Osteoblast (primary cell): Measurements from ENCODE around the gene ICA1L. TPM values are rescaled to one million over a fixed set of nuclear protein-coding genes. Genes with fewer than 3 reads are reported as not detected.
"Not testable (repeated sequence)": the region's sequence is repeated elsewhere in the genome, so short reads cannot be mapped to it uniquely, and the experiment has no call there.

Experiments
- DNase-seq: peaks from one replicate; pipeline ENCODE4 v3.0.0; 2011; ENCODE audit warnings: low spot score, mixed read lengths; ENCODE audit not compliant: insufficient read length; ENCODE audit errors: missing footprints
- H2AFZ ChIP-seq: 2 replicates; pipeline ENCODE4 v1.6.0; 2011; ENCODE audit warnings: mild to moderate bottlenecking, low read length
- H3K27ac ChIP-seq: 2 replicates; pipeline ENCODE4 v1.5.1; 2011; ENCODE audit warnings: mild to moderate bottlenecking, low read depth, low read length, moderate library complexity
- H3K27me3 ChIP-seq: 2 replicates; pipeline ENCODE4 v1.6.0; 2012; ENCODE audit warnings: mild to moderate bottlenecking, control low read depth, inconsistent platforms, low read length, moderate library complexity; ENCODE audit not compliant: insufficient read depth
- H3K36me3 ChIP-seq: 2 replicates; pipeline ENCODE4 v1.5.1; 2011; ENCODE audit warnings: mild to moderate bottlenecking, low read length, control low read depth, moderate library complexity; ENCODE audit not compliant: insufficient read depth
- H3K4me1 ChIP-seq: 2 replicates; pipeline ENCODE4 v1.5.1; 2011; ENCODE audit warnings: mild to moderate bottlenecking, low read length, control low read depth, moderate library complexity; ENCODE audit not compliant: insufficient read depth
- H3K4me2 ChIP-seq: 2 replicates; pipeline ENCODE4 v1.6.0; 2011; ENCODE audit warnings: mild to moderate bottlenecking, low read length; ENCODE audit not compliant: insufficient read depth
- H3K4me3 ChIP-seq: fragments of 200-600 bp; sonication (generic); 3 replicates; pipeline ENCODE4 v1.5.1; 2012; ENCODE audit warnings: mild to moderate bottlenecking, low read length, inconsistent platforms; ENCODE audit not compliant: insufficient read depth
- H3K79me2 ChIP-seq: 2 replicates; pipeline ENCODE4 v1.6.0; 2012; ENCODE audit warnings: mild to moderate bottlenecking, low read length, control low read depth, inconsistent platforms; ENCODE audit not compliant: insufficient read depth
- H3K9me3 ChIP-seq: 2 replicates; pipeline ENCODE4 v1.5.1; 2011; ENCODE audit warnings: low read depth, low read length, control low read depth
- H4K20me1 ChIP-seq: 2 replicates; pipeline ENCODE4 v1.6.0; 2012; ENCODE audit warnings: mild to moderate bottlenecking, low read length, control low read depth; ENCODE audit not compliant: insufficient read depth
- total RNA-seq: library from RNA; depleted of rRNA; stranded (reverse); fragments of >200 nt; gene quantifications from 2 replicates; pipeline ENCODE4 v1.2.3, GENCODE V29; 2012
- TF ChIP-seq, protein P1 (sequence below): IDR thresholded peaks from 2 replicates; pipeline ENCODE4 v1.5.1; 2011; ENCODE audit warnings: mild to moderate bottlenecking, low read depth, low read length, moderate library complexity; ENCODE audit errors: extremely low read depth

ICA1L gene
- total RNA-seq, 1 donor: 8.7 TPM

DNA sequence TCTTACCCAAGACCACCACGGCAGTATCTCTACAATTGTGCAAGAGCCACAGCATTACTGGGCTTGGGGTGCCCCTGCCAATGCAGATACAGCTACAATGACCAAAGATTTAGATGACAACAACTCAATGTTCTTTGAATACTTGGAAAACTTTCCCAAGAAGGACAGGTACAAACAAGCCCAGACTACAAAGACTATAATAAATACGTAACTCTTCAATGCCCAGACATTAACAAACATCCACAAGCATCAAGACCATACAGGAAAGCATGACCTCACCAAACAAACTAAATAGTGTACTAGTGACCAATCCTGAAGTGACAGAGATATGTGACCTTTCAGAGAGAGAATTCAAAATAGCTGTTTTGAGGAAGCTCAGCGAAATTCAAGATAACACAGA lies 62.8 kb downstream of the ICA1L start:
- Histone ChIP-seq H3K4me3 (no peak overlapping the region), H3K27ac (no peak overlapping the region), H3K36me3 (no peaks in the 10 kb centered on the region), H4K20me1 (no peaks in the 10 kb centered on the region), H2AFZ (no peak overlapping the region), H3K9me3 (no peaks in the 10 kb centered on the region), H3K27me3 (no peaks in the 10 kb centered on the region), H3K4me2 (no peak overlapping the region), H3K4me1 (peaks cover 13% of the 10 kb centered on the region), H3K79me2 (no peaks in the 10 kb centered on the region)
- TF ChIP-seq, protein P1, sequence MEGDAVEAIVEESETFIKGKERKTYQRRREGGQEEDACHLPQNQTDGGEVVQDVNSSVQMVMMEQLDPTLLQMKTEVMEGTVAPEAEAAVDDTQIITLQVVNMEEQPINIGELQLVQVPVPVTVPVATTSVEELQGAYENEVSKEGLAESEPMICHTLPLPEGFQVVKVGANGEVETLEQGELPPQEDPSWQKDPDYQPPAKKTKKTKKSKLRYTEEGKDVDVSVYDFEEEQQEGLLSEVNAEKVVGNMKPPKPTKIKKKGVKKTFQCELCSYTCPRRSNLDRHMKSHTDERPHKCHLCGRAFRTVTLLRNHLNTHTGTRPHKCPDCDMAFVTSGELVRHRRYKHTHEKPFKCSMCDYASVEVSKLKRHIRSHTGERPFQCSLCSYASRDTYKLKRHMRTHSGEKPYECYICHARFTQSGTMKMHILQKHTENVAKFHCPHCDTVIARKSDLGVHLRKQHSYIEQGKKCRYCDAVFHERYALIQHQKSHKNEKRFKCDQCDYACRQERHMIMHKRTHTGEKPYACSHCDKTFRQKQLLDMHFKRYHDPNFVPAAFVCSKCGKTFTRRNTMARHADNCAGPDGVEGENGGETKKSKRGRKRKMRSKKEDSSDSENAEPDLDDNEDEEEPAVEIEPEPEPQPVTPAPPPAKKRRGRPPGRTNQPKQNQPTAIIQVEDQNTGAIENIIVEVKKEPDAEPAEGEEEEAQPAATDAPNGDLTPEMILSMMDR: no peak
- no peak for DNase-seq

DNA sequence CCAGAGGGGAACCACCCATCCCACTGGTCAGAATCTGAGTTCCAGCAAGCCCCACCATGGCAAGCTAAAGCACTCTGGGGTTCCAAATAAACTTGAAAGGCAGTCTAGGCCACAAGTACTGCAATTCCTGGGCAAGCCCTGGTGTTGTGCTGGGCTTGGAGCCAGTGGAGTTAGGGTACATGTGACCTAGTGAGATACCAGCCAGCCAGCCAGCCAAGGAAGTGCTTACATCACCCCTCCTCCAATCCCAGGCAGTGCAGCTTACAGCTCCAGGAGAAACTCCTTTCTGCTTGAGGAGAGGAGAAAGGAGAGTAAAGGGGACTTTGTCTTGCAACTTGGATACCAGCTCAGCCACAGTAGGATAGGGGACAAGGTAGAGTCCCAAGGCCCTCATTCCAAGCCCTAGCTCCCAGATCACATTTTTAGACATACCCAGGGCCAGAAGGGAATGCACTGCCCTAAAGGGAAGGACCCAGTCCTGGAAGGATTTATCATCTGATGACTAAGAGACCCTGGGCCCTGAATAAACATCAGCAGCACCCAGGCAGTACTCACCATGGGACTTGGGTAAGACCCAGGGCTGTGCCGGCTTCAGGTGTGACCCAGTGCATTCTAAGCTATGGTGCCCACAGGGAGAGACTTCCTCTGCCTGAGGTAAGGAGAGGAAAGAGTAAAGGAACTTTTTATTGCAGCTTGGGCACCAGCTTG lies 64.0 kb downstream of the ICA1L start:
- not testable (repeated sequence) for H4K20me1 ChIP-seq, H3K4me3 ChIP-seq, H3K27me3 ChIP-seq, H3K36me3 ChIP-seq, DNase-seq, H3K27ac ChIP-seq, H3K9me3 ChIP-seq, H3K79me2 ChIP-seq
- H3K4me1 ChIP-seq: peaks cover 13% of the 10 kb centered on the region
- peak overlapping the region; percentile 73 for H2AFZ ChIP-seq
- H3K4me2 ChIP-seq: peak overlapping the region; percentile 29

- H3K4me2 ChIP-seq, H4K20me1 ChIP-seq, H3K79me2 ChIP-seq, DNase-seq, H3K4me3 ChIP-seq, H3K36me3 ChIP-seq, H3K27ac ChIP-seq, H3K27me3 ChIP-seq, H2AFZ ChIP-seq, H3K9me3 ChIP-seq: not testable (repeated sequence)
- H3K4me1 ChIP-seq: peaks cover 18% of the 10 kb centered on the region
Observed at GRCh38 chr2:202805911-202806310, 65.7 kb downstream of the ICA1L start.

DNA sequence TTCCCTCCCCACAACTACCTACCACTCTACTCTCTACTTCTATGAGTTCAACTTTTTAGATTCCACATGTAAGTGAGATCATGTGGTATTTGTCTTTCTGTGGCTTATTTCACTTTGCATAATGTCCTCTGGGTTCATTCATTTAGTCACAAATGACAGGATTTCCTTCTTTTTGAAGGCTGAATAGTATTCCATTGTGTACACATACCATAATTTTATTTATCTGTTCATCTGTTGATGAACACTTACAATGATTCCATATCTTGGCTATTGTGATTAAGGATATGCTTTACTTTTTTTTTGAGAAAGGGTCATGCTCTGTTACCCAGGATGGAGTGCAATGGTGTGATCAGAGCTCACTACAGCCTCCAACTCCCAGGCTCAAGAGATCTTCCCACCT lies 73.6 kb downstream of the ICA1L start:
- no peak overlapping the region for H3K4me2 ChIP-seq
- TF ChIP-seq, protein P1: no peak
- H3K79me2 ChIP-seq: no peaks in the 10 kb centered on the region
- no peaks in the 10 kb centered on the region for H4K20me1 ChIP-seq
- no peak overlapping the region for H3K27ac ChIP-seq
- H3K27me3 ChIP-seq: no peaks in the 10 kb centered on the region
- H3K36me3 ChIP-seq: no peaks in the 10 kb centered on the region
- H3K4me3 ChIP-seq: no peak overlapping the region
- H3K4me1 ChIP-seq: peaks cover 4% of the 10 kb centered on the region
- no peak overlapping the region for H2AFZ ChIP-seq
- H3K9me3 ChIP-seq: no peaks in the 10 kb centered on the region
- no peak for DNase-seq

GRCh38 chr2:202790676-202791075 lies 80.9 kb downstream of the ICA1L start:
- Histone ChIP-seq H3K27ac (no peak overlapping the region), H3K4me3 (no peak overlapping the region), H3K36me3 (no peaks in the 10 kb centered on the region), H3K9me3 (no peaks in the 10 kb centered on the region), H4K20me1 (no peaks in the 10 kb centered on the region), H2AFZ (no peak overlapping the region), H3K27me3 (no peaks in the 10 kb centered on the region), H3K79me2 (no peaks in the 10 kb centered on the region), H3K4me2 (no peak overlapping the region), H3K4me1 (no peaks in the 10 kb centered on the region)
- no peak for DNase-seq
- TF ChIP-seq, protein P1: no peak
